DOHH2 (cell line): ENCODE results near the gene TGM2.

Experiments used
- H3F3A ChIP-seq: fragments of 200-600 bp; sonication (generic), shearing (Covaris generic); 2 replicates; pipeline ENCODE4 v1.6.0; 2016; ENCODE audit warnings: antibody characterized with exemption, mild to moderate bottlenecking; ENCODE audit not compliant: control insufficient read depth, insufficient read depth
- H3K27ac ChIP-seq: fragments of 200-600 bp; sonication (generic); 2 replicates; pipeline ENCODE4 v1.5.1; 2014; ENCODE audit warnings: low read depth, mild to moderate bottlenecking, low read length, moderate library complexity
- H3K27me3 ChIP-seq: fragments of 200-600 bp; sonication (generic); 2 replicates; pipeline ENCODE4 v1.6.1; 2014; ENCODE audit warnings: mild to moderate bottlenecking, low read length, mixed read lengths; ENCODE audit not compliant: control insufficient read depth
- H3K36me3 ChIP-seq: fragments of 200-600 bp; sonication (generic); 2 replicates; pipeline ENCODE4 v1.6.1; 2014; ENCODE audit warnings: mild to moderate bottlenecking, low read length, moderate library complexity, mixed read lengths; ENCODE audit not compliant: control insufficient read depth
- H3K4me1 ChIP-seq: fragments of 200-600 bp; sonication (generic); 2 replicates; pipeline ENCODE4 v1.6.1; 2014; ENCODE audit warnings: mild to moderate bottlenecking, low read length, mixed read lengths; ENCODE audit not compliant: control insufficient read depth
- H3K4me2 ChIP-seq: fragments of 200-600 bp; sonication (generic); 2 replicates; pipeline ENCODE4 v1.6.0; 2014; ENCODE audit warnings: mild to moderate bottlenecking, low read length, moderate library complexity
- H3K4me3 ChIP-seq: fragments of 200-600 bp; sonication (generic); 2 replicates; pipeline ENCODE4 v1.5.1; 2014; ENCODE audit warnings: mild to moderate bottlenecking, low read length, mixed read lengths
- H3K79me2 ChIP-seq: fragments of 200-600 bp; sonication (generic); 2 replicates; pipeline ENCODE4 v1.6.1; 2014; ENCODE audit warnings: mild to moderate bottlenecking, low read length, mixed read lengths; ENCODE audit not compliant: control insufficient read depth
- H3K9me2 ChIP-seq: fragments of 200-600 bp; sonication (generic); replicated peaks from 2 replicates; pipeline ENCODE4 v1.6.1; 2014; ENCODE audit warnings: mild to moderate bottlenecking, low read length, mixed read lengths; ENCODE audit not compliant: control insufficient read depth
- H3K9me3 ChIP-seq: fragments of 200-600 bp; sonication (generic); 2 replicates; pipeline ENCODE4 v1.6.1; 2014; ENCODE audit warnings: antibody characterized with exemption, low read length, mixed read lengths; ENCODE audit not compliant: control insufficient read depth, insufficient read depth
- H4K20me1 ChIP-seq: fragments of 200-600 bp; sonication (generic); 2 replicates; pipeline ENCODE4 v1.6.0; 2014; ENCODE audit warnings: low read depth, mild to moderate bottlenecking, antibody characterized with exemption, low read length, moderate library complexity; ENCODE audit not compliant: control insufficient read depth, insufficient read depth
- CTCF ChIP-seq: fragments of 200-600 bp; sonication (generic); IDR thresholded peaks from one replicate; pipeline ENCODE4 v1.5.1; 2014; ENCODE audit warnings: antibody characterized with exemption, mild to moderate bottlenecking, low read depth, low read length; ENCODE audit not compliant: poor library complexity, severe bottlenecking
- EZH2phosphoT487 ChIP-seq: fragments of 200-600 bp; sonication (generic); IDR thresholded peaks from 2 replicates; pipeline ENCODE4 v1.6.1; 2017; ENCODE audit warnings: borderline replicate concordance, mild to moderate bottlenecking, antibody characterized with exemption, low read length, moderate library complexity, mixed read lengths

TGM2 gene

GRCh38 chr20:38089500-38089899 lies 75.6 kb downstream of the TGM2 start:
- Histone ChIP-seq H3K4me2 (no peak overlapping the region), H3K27ac (no peak overlapping the region), H3F3A (peaks cover 19% of the 10 kb centered on the region), H4K20me1 (no peaks in the 10 kb centered on the region), H3K4me3 (no peak overlapping the region), H3K79me2 (peaks cover 6% of the 10 kb centered on the region; the same call in 1 of the 2 replicates), H3K9me2 (no peaks in the 10 kb centered on the region), H3K4me1 (peaks cover 41% of the 10 kb centered on the region), H3K9me3 (no peaks in the 10 kb centered on the region), H3K36me3 (peaks cover 70% of the 10 kb centered on the region), H3K27me3 (no peaks in the 10 kb centered on the region)
- TF ChIP-seq EZH2phosphoT487 (no peak), CTCF (no peak)

GRCh38 chr20:38085026-38085425 lies 80.0 kb downstream of the TGM2 start:
- Histone ChIP-seq H3K27ac (no peak overlapping the region), H3K4me1 (no peaks in the 10 kb centered on the region), H3F3A (no peaks in the 10 kb centered on the region), H4K20me1 (no peaks in the 10 kb centered on the region), H3K9me3 (no peaks in the 10 kb centered on the region), H3K4me2 (no peak overlapping the region), H3K36me3 (peaks cover 69% of the 10 kb centered on the region), H3K9me2 (no peaks in the 10 kb centered on the region), H3K4me3 (no peak overlapping the region), H3K79me2 (peaks cover 26% of the 10 kb centered on the region), H3K27me3 (no peaks in the 10 kb centered on the region)
- no peak for TF ChIP-seq CTCF
- TF ChIP-seq EZH2phosphoT487: no peak

GRCh38 chr20:38084425-38084951 lies 80.6 kb downstream of the TGM2 start:
- no peaks in the 10 kb centered on the region for H3F3A ChIP-seq
- H3K9me2 ChIP-seq: no peaks in the 10 kb centered on the region
- no peaks in the 10 kb centered on the region for H3K9me3 ChIP-seq
- TF ChIP-seq EZH2phosphoT487 (no peak), CTCF (no peak)
- H3K79me2 ChIP-seq: peaks cover 31% of the 10 kb centered on the region
- H3K27ac ChIP-seq: no peak overlapping the region
- H4K20me1 ChIP-seq: no peaks in the 10 kb centered on the region
- H3K36me3 ChIP-seq: peaks cover 68% of the 10 kb centered on the region
- H3K4me2 ChIP-seq: no peak overlapping the region
- H3K4me3 ChIP-seq: no peak overlapping the region
- H3K27me3 ChIP-seq: no peaks in the 10 kb centered on the region
- no peaks in the 10 kb centered on the region for H3K4me1 ChIP-seq
